Cardiac muscle cell (in vitro differentiated cells and primary cell): Measurements from ENCODE around the gene SNED1. TPM values are rescaled to one million over a fixed set of nuclear protein-coding genes. Genes with fewer than 3 reads are reported as not detected.

Experiments
- DNase-seq, 2 donors: peaks; one replicate each; pipeline versions ENCODE4 v3.0.0 to v3.0.0-alpha.2; 2010 to 2017; ENCODE audit warnings: low read depth in 1 of 2, low spot score in 1 of 2
- H3K27ac ChIP-seq: fragments of 200-600 bp; sonication (generic); 2 replicates; pipeline ENCODE4 v1.5.1; 2016
- H3K27me3 ChIP-seq: fragments of 200-600 bp; sonication (generic); 2 replicates; pipeline ENCODE4 v1.6.0; 2016; ENCODE audit warnings: control low read depth
- H3K36me3 ChIP-seq: fragments of 200-600 bp; sonication (generic); 2 replicates; pipeline ENCODE4 v1.5.1; 2016; ENCODE audit warnings: control low read depth
- H3K4me1 ChIP-seq: fragments of 200-600 bp; sonication (generic); 2 replicates; pipeline ENCODE4 v1.8.1; 2017; ENCODE audit warnings: low read depth, mild to moderate bottlenecking, mixed run types
- H3K4me3 ChIP-seq: fragments of 200-600 bp; sonication (generic); 2 replicates; pipeline ENCODE4 v1.5.1; 2016; ENCODE audit warnings: mild to moderate bottlenecking
- H3K9me3 ChIP-seq: fragments of 200-600 bp; sonication (generic); 2 replicates; pipeline ENCODE4 v1.5.1; 2017; ENCODE audit warnings: low read depth, mild to moderate bottlenecking, control low read depth
- CTCF ChIP-seq: IDR thresholded peaks from 2 replicates; pipeline ENCODE4 v1.5.1; 2012; ENCODE audit warnings: low read depth, mild to moderate bottlenecking, low read length
- polyA plus RNA-seq: library from polyadenylated mRNA; unstranded; fragments of >200 nt; fragmentation: Nextera tagmentation; extraction: Ambion mirVana; gene quantifications from 2 replicates; pipeline ENCODE4 v1.2.1, GENCODE V29; 2016
- total RNA-seq: library from RNA; depleted of rRNA; stranded (reverse); fragments of >200 nt; gene quantifications from 2 replicates; pipeline ENCODE4 v1.2.3, GENCODE V29; 2016

The SNED1 gene
- total and polyA plus RNA-seq, 2 experiments from 2014 or later = 0.09 to 0.76 TPM

GRCh38 chr2:240963065-240963867, 35.2 kb upstream of the SNED1 start:
- DNase-seq = no peak
- Histone ChIP-seq H3K27me3 (no peaks in the 10 kb centered on the region), H3K9me3 (no peaks in the 10 kb centered on the region), H3K36me3 (no peaks in the 10 kb centered on the region), H3K4me1 (peaks cover 7% of the 10 kb centered on the region), H3K4me3 (no peak overlapping the region), H3K27ac (no peak overlapping the region)
- TF ChIP-seq CTCF = no peak

DNA sequence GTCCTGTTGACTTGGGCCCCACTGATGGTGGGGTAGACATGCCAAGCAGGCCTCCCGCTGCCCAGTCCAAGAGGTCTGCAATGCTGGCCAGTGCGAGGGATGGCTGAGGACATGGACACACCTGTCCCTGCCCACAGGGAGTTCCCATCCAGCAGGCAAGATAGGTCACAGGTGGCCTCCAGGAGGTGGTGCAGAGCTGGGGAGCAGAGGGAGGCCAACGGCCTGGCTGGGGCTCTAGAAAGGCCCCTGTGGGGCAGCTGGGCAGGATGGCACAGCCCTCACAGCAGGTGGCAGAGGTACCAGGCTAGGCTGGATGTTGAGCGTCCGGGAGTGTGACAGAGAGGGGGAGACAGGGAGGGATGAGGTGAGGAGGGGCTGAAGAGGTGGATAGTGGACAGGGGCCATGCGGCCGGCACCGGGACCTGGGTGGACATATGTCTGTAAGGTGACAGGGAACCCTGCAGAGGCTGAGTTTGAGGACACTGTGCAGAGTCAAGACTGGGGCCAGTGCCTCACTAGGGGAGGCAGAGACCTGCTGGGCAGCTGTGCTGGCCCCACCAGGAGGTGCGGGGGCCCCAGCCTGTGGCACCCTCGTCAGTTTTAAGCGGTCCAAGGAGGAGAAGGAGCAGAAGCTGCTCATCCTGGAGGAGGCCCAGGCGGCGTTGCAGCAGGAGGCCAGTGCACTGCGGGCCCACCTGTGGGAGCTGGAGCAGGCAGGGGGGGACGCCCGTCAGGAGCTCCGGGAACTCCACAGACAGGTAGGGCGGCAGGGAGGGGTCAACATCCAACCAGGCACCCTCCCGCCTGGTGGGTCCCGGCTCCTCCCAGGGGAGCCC, 34.3 kb upstream of the SNED1 start:
- H3K9me3 ChIP-seq = no peaks in the 10 kb centered on the region
- H3K27ac ChIP-seq = no peak overlapping the region
- H3K36me3 ChIP-seq = no peaks in the 10 kb centered on the region
- no peak for DNase-seq
- H3K4me1 ChIP-seq = peaks cover 7% of the 10 kb centered on the region
- TF ChIP-seq CTCF = no peak
- no peaks in the 10 kb centered on the region for H3K27me3 ChIP-seq
- no peak overlapping the region for H3K4me3 ChIP-seq

GRCh38 chr2:240964704-240965295, 33.6 kb upstream of the SNED1 start:
- peaks cover 7% of the 10 kb centered on the region for H3K4me1 ChIP-seq
- H3K9me3 ChIP-seq = no peaks in the 10 kb centered on the region
- DNase-seq = no peak

DNA sequence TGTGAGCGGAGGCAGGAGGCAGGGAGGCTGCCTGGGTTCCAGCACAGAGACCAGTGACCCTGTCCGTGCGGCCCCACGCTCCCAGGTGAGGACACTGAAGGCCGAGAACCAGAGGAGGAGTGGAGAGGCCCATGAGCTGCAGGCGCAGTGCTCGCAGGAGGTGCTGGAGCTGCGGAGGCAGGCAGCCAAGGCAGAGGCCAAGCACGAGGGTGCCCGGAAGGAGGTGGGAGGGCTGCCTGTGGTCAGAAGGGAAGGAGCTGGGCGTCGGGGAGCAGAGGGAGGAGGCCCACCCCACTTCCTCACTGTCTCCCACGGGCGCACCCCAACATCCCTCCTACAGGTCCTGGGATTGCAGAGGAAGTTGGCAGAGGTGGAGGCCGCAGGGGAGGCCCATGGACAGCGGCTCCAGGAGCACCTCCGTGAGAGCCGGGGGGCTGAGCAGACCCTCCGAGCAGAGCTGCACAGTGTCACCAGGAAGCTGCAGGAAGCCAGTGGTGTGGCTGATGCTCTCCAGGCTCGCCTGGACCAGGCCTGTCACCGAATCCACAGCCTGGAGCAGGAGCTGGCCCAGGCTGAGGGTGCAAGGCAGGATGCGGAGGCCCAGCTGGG, 33.0 kb upstream of the SNED1 start:
- H3K36me3 ChIP-seq = no peaks in the 10 kb centered on the region
- H3K4me1 ChIP-seq = peaks cover 6% of the 10 kb centered on the region
- no peak overlapping the region for H3K27ac ChIP-seq
- peak in 1 of 2 donors; percentile 51 for DNase-seq
- H3K4me3 ChIP-seq = no peak overlapping the region
- no peaks in the 10 kb centered on the region for H3K27me3 ChIP-seq
- no peak for TF ChIP-seq CTCF
- no peaks in the 10 kb centered on the region for H3K9me3 ChIP-seq

More at GRCh38 chr2:240964704-240965295, 33.6 kb upstream of the SNED1 start:
- no peak for TF ChIP-seq CTCF
- H3K4me3 ChIP-seq = no peak overlapping the region
- H3K36me3 ChIP-seq = no peaks in the 10 kb centered on the region
- H3K27ac ChIP-seq = no peak overlapping the region
- H3K27me3 ChIP-seq = no peaks in the 10 kb centered on the region

DNA sequence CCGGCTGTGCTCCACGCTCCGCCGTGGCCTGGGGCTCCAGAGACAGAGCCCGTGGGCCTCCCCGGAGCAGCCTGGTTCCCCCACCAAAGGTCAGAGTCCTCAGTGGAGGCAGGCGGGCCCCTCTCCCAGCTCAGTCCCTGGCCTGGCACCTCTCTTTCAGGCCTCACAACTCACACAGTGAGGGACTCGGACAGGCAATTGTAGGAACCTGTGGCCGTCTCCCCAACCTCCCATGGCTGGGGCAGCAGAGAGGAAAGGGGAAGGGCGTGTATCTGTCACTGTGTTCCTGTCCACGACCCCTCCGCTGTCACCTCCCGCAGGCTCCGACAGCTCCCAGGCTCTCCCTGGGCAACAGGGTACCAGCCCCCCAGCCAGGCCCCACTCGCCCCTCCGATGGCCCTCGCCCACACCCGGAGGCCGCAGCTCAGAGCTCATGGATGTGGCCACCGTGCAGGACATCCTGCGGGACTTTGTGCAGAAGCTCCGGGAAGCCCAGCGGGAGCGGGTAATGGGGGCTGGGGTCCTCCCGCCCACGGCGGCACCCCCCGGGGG, 32.4 kb upstream of the SNED1 start:
- no peaks in the 10 kb centered on the region for H3K9me3 ChIP-seq
- no peak for DNase-seq
- H3K27me3 ChIP-seq = no peaks in the 10 kb centered on the region
- no peak for TF ChIP-seq CTCF
- peaks cover 4% of the 10 kb centered on the region for H3K4me1 ChIP-seq
- no peak overlapping the region for H3K27ac ChIP-seq
- H3K4me3 ChIP-seq = no peak overlapping the region
- no peaks in the 10 kb centered on the region for H3K36me3 ChIP-seq
